SKM-1 (cell line): ENCODE data around the gene S100A4.
"Not testable (repeated sequence)": the region's sequence is repeated elsewhere in the genome, so short reads cannot be mapped to it uniquely, and the experiment has no call there.

ENCODE experiments used
- DNase-seq: peaks from one replicate; lab custom pipeline; 2025; ENCODE audit not compliant: unreplicated experiment; lab: John Stamatoyannopoulos, UW

The S100A4 gene

DNA sequence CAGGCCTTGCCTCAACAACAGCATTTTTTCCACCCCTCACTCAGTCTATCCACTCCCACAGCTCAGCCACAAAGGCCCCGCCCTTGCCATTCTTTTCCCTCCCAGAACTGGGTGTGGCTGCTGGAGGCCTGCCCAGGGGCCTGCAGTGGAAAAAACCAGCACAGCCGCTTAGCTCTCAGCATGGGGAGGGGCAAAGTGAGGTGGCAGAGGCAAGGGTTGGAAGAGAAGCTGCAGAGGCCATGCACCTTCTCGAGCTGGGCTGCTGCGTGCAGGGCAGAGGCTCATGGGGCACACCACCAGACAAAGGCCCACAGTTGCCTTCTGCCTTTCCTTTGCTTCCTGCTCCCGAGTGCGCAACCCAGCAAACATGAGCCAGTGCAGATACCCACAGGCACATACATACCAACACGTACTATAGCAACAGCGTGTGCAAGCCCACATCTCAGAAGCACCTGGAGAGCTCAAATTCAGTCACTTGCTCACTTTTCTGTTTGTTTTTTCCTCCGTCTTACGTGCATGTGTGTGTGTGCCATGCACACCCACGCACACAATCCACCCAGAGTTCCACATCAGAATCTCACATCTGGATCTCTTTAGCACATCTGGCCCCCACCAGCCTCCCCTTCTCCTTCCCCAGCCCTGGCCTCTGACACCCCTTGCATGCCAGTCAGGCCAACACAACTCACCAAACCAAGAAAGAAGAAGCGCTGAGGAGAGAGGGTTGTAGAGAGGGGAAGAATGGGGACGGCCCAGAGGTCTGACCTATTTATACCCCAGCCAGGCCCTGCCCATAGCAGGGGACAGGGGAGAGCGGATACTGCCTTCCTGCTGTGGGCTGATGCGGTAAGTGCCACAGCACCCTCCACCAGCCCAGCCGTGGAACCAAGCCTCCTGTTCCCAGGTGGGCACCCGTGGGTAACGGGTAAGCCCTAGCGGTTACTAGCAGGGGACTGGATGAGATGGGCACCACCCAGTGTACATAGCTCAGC lies at the start of gene S100A4:
TSS of gene S100A4 (minus strand) at position 740 of the 989 bp plus-strand sequence. CDS start 1,012 bp downstream, outside the sequence.
- peak; percentile 98 for DNase-seq

DNA sequence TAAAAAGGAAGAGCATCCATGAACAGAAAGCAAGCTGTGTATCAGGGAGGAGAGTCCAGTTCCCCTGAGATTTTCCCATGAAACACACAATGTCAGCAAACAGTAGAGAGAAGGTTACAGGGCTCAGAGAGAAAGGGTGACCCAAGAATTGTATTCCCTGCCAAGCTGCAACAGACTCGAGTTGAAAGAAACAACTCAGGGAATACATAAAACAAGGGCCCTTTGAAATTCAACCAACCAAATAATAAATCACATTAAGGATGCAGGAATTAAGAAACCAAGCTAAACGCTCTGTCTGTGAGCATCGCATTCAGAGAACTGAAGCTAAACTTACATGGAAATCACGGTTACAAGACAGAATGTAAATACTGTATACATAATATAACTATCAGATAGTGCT lies 47.1 kb upstream of the S100A4 start:
- DNase-seq = no peak

DNA sequence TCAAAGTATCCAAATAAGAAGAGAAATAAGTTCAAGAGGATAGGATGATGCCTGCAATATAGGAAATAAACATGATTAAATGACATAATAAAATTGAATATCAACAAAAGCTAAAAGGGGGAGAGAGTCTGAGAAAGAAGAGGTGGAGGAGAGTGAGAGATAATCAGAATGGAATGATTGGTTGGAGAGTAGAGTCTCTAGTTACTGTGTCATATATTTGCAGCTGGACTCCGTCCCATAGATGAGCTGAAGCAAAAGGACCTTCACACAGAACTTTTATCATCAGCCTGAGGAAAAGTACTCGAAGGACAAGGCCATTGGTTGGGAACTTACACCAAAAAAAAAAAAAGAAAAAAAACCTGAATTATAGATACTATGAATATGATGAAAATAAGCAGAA lies 42.9 kb upstream of the S100A4 start:
- DNase-seq = no peak

DNA sequence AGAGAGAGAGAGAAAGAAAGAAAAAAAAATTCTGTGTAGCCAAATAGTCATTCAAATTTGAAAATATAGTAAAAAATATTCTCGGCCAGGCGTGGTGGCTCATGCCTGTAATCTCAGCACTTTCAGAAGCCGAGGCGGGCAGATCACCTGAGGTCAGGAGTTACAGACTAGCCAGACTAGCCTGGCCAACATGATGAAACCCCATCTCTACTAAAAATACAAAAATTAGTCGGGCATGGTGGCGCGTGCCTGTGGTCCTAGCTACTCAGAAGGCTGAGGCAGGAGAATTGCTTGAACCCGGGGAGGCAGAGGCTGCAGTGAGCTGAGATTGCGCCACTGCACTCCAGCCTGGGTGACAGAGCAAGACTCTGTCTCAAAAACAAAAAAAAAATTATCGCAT lies 42.4 kb upstream of the S100A4 start:
- DNase-seq = not testable (repeated sequence)

DNA sequence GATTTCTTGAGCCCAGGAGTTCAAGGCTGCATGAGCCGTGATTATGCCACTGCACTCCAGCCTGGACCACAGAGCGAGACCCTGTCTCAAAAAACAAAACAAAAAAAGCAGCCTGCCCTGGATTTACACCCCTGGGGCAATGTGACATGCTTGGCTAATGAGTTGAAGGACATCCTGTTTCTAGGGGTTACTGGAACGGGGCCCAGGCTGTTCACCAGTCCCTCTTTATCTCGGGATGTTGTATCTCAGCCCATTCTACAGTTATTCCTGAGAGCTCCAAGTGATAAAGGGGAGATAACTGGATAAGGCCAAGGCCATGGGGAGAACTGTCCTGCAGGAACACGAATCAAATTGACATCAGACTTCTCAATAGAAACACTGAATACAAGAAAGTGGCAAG lies 41.7 kb upstream of the S100A4 start:
- no peak for DNase-seq

DNA sequence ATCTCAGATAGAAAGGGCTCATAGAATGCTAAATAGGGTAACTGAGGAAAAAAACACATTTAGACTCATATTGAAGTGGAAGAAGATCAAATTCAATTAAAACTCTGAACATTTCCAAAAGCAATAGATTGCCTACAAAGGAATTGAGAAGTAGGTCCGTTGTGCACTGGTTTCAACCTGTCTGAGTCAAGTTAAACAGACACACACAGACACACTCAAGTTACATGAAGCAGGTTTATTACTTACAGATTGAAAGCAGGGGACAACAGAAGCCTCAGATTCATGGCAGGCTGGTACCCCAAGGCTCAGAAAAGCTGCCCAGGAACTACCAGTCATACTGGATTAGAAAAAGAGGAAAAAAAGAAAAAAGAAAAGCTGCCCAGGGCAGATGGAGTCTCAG lies 40.7 kb upstream of the S100A4 start:
- no peak for DNase-seq

DNA sequence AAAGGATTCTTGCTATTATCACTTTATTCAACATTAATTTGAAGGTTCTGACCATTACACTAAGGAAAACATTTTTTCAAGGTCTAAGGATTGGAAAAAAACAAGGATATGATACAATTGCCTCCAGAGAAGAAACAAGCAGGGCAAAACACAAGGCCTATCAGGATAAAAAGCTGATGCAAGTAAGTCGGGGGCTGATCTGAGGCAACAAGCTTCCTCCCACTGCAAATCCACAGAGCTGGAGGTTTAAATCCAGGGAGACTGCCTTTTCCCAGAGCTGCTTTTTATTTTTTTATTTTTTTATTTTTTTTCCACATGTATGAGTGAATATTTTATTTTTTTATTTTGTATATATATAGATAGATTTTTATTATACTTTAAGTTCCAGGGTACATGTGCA lies 39.4 kb upstream of the S100A4 start:
- DNase-seq = no peak

DNA sequence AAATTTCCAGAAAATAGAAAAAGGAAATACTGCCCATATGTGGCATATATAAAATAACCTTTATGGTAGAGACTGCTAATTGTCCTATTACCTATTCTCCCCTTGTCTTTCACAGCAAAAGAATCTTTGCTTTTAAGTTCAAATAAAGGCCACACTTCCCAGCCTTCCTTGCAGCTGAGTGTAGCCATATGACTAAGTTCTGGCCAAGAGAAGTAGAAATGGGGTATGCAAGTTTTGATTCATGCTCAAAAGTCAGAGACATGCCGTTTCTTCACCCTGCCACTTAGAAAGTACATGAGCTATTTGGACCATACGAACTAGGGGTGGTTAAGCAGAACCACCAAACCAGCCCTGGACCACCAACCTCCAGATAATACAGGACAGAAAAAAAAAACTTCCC lies 38.4 kb upstream of the S100A4 start:
- DNase-seq = no peak

DNA sequence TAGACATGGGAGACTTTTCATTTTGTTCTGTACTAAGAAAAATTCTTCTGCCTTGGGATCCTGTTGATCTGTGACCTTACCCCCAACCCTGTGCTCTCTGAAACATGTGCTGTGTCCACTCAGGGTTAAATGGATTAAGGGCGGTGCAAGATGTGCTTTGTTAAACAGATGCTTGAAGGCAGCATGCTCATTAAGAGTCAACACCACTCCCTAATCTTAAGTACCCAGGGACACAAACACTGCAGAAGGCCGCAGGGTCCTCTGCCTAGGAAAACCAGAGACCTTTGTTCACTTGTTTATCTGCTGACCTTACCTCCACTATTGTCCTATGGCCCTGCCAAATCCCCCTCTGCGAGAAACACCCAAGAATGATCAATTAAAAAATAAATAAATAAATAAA lies 37.9 kb upstream of the S100A4 start:
- DNase-seq = not testable (repeated sequence)

DNA sequence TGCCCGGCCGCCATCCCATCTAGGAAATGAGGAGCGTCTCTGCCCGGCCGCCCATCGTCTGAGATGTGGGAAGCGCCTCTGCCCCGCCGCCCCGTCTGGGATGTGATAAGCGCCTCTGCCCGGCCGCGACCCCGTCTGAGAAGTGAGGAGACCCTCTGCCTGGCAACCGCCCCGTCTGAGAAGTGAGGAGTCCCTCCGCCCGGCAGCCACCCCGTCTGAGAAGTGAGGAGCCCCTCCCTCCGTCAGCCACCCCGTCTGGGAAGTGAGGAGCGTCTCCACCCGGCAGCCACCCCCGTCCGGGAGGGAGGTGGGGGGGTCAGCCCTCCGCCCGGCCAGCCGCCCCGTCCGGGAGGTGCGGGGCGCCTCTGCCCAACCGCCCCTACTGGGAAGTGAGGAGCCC lies 37.2 kb upstream of the S100A4 start:
- not testable (repeated sequence) for DNase-seq

DNA sequence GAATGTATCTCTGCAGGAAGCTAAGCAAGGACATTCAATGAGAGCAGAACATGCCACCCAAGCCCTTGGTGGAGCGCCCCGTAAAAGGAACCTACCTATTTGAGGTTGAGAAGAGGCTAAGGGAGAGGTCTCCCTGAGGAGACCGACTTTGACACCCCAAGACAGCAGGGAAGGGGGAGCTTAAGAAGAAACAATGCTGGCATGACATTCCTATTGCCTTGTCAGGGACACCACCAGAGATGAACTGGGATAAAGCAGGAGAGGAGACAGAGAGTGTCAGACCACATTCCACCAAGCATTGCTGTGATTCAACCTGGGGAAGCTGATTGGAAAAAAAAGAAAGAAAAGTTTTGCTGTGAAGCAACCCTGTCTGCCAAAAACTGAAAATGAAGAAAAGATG lies 33.3 kb upstream of the S100A4 start:
- DNase-seq = no peak

DNA sequence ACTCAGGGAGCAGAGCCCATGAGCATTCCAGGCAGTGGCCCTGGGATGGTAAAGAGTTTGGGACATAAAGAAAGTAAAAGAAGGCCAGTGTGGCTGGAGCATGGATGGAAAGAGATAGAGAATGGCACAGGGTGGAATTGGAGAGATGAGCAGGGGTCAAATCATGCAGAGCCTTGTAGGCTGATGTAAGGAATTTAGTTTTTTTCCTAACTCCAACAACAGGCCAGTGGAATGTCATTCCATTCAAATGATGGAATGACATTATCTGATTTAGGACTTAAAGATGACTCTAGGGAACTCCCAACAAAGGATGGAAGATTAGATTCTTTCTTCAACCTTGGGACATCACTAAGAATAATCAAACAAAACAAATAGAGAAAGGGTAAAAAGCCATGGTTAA lies 32.9 kb upstream of the S100A4 start:
- no peak for DNase-seq

DNA sequence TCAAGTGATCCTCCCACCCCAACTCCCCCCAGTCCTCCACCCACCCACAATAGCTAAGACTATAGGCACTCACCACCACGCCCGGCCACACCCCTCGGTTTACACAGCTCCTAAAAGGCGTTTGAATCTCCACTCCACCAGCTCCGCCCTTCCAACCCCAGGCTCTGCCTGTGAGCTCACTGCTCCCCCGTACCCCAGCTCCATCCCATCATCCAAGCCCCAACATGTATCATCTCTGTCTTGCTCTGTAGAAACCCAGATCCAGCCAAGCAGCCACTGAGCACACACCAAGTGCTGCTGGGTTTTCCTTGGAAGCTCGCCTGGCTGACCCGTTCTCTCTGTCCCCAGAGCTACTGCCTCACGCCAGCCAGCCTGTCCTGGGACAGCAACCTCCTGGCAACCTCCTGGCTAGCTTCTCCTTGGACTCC lies 32.0 kb upstream of the S100A4 start:
- DNase-seq = no peak

DNA sequence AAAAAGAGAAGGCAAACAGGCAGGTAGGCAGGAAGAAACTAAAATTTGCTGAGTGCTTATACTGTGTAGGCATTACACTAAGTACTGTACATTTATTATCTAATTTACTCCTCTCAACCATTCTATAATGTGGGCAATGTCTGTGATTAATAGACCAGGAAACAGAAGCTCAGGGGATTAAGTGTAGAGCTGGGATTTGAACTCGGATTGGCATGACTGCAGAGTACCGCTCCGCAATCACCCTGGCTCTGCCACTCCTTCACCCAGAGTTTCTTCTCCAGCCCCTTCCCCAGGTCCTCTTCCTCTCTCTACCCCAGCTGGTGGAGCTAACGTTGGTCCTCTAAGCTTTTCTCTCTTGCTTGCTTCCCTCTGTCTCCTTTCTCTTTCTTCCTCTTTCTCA lies 31.5 kb upstream of the S100A4 start:
- peak; percentile 41 for DNase-seq

DNA sequence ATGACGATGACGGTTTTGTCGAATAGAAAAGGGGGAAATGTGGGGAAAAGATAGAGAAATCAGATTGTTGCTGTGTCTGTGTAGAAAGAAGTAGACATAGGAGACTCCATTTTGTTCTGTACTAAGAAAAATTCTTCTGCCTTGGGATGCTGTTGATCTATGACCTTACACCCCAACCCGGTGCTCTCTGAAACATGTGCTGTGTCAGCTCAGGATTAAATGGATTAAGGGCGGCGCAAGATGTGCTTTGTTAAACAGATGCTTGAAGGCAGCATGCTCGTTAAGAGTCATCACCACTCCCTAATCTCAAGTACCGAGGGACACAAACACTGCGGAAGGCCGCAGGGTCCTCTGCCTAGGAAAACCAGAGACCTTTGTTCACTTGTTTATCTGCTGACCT lies 29.9 kb upstream of the S100A4 start:
- DNase-seq = not testable (repeated sequence)

DNA sequence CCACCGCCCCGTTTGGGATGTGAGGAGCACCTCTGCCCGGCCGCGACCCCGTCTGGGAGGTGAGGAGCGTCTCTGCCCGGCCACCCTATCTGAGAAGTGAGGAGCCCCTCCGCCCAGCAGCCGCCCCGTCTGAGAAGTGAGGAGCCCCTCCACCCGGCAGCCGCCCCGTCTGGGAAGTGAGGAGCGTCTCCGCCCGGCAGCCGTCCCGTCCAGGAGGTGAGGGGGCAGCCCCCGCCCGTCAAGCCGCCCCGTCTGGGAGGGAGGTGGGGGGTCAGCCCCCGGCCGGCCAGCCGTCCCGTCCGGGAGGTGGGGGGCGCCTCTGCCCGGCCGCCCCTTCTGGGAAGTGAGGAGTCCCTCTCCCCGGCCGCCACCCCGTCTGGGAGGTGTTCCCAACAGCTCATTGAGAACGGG lies 29.5 kb upstream of the S100A4 start:
- DNase-seq = not testable (repeated sequence)

DNA sequence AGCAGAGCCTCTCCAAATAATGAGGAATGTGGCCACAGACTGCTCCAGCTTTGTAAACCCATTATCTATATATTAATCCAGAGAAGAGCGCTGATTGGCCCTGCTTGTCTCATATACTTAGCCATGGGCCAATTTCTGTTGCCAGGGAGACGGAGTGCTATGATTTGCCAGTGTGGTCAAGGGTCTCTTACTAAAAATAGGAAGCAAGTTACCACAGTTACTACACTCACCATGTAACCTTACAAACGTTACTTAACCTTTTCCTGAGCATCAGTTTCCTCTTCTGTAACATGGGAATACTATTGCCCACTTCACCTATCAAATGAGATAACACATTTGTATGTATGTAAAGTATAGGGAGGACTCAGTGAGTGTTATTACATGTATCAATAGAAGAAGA lies 27.7 kb upstream of the S100A4 start:
- peak; percentile 78 for DNase-seq

DNA sequence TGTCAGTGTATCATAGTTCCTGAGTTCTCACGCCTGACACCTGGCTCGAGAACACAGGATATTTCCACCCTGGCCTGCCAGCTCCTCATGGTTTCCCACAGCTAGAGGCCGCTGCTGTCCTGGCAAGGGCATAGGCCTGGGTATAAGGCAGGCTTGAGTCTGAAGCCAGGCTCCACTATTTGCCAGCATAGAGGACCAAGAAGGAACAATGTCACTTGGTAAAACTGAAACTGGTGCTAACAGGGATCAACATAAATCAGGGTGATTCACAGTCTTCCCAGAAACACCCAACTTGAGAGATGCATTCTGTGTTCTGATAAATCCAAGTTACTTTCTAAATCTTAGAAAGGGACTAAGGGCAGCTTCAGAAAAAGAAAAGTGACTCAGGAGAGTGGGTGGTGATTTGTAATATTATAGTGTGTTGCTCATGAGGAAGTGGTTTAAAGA lies 27.0 kb upstream of the S100A4 start:
- no peak for DNase-seq

DNA sequence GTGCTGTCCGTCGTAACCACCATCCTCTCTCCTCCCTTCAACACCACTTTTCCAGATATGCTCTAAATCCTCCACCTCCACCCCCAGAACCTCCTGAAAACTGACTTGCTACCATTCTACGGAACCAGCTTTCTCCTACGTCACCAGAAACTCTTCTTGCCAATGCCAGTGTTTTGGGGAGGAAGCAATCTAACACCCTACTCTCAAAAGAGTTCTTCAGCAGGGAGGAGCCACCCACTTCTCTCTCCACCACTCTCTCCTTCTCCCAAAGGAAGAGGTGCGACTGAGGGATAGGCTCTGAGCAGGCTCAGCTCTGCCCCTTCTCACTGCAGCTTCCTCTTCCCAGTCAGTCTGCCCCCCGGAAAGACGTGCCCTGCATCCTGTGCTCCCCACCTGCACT lies 26.1 kb upstream of the S100A4 start:
- no peak for DNase-seq

DNA sequence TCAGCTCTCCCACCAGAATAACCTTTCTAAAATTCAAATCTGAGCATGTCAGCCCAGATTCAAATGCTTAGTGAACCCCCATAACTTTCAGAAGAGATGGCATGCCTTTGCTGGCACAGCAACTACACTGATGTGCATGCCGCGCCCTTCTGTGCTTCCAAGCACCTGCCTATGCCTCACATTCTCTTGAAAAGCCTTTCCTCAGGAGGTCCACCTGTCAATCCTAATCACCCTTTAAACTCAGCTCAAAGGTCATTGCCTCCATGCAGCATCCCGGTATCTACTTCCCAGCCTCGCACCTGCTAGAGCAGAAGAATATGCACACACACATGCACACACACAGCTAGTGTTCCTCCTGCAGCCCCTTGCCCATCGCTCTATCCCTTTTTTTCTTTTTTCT lies 25.3 kb upstream of the S100A4 start:
- DNase-seq = no peak

DNA sequence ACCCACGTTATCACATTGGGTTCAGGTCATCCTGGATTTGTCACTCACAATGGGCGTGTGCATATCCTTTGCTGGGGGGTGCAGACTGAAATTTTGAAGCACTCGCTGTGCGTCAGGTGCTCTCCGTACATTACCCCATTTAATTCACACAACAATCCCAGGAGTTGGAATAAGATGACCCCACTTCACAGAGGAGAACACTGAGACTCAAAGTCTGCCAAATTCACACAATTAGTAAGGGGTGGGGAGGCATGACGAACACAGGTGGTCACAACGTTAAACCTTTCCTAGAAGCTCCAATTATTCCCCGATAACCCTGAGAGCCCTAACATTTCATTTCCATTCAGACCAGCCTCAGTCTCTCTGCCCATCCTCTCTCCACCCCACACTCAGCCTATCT lies 23.9 kb upstream of the S100A4 start:
- DNase-seq = no peak

DNA sequence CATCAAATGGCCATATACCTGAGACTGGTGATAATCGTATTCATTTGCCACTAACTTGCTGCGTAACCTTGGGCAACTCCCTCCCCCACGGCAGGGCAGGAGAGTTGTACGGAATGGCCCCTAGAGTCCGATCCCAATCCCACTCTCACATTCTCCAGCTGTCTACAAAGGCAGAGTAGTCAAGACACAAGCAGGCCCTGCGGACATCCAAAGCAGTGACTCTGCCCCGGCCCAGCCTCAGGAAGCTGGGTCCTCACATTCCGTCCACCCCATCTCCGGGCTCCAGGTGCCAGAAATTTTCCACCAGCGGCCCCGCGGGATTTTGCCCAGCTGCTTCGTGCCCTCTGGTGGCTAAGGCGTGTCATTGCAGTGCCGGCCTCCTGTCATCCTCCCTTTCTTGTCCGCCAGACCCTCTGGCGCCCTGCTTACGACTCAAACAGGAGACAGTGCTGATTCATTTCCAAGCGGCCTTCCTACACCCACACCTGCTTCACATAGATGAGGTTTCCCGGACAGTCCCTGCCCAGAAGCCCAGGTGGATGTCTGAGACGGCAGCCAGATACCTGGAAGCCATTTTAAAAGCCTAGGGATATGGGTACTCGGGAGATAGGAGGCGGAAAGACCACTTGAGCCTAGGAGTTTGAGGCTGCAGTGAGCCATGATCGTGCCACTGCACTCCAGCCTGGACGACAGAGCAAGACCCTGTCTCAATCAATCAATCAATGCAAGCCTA lies 22.9 kb upstream of the S100A4 start:
- DNase-seq = peak; percentile 85
